Measurements from ENCODE around the gene ADAMTSL1.

DNA sequence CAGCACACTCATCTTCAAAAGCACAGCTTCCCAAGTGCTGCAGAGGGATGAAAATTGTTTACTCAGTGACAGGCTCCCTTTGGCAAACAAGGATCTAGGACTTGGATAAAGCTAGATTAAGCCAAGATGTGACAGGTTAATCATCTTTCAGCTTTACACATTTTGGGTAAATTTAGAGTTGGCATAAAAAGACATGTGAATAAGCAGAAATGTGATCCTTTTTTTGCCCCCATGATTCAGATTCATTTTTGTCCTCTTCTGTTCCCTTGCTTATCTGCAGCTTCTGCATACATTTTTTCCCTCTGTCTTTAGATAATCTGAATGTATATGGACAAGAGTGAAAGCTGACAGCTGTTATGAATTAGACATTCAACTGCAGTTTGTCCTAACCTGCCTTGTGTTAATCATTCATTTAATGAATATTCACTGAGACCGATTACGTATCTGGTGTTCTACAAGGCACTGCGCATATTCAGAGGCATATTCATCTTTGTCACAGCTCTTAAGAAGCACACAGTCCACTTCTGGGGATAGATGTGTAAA is 19.6 kb downstream of the ADAMTSL1 start:
- TF ChIP-seq, protein P1, sequence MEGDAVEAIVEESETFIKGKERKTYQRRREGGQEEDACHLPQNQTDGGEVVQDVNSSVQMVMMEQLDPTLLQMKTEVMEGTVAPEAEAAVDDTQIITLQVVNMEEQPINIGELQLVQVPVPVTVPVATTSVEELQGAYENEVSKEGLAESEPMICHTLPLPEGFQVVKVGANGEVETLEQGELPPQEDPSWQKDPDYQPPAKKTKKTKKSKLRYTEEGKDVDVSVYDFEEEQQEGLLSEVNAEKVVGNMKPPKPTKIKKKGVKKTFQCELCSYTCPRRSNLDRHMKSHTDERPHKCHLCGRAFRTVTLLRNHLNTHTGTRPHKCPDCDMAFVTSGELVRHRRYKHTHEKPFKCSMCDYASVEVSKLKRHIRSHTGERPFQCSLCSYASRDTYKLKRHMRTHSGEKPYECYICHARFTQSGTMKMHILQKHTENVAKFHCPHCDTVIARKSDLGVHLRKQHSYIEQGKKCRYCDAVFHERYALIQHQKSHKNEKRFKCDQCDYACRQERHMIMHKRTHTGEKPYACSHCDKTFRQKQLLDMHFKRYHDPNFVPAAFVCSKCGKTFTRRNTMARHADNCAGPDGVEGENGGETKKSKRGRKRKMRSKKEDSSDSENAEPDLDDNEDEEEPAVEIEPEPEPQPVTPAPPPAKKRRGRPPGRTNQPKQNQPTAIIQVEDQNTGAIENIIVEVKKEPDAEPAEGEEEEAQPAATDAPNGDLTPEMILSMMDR (IDR thresholded peaks at IDR 0.05; ENCODE audit: low read depth, low read length, missing input control) = no peak
- TF ChIP-seq, protein P2, sequence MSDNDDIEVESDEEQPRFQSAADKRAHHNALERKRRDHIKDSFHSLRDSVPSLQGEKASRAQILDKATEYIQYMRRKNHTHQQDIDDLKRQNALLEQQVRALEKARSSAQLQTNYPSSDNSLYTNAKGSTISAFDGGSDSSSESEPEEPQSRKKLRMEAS (IDR thresholded peaks at IDR 0.05) = no peak
- TF ChIP-seq ZBTB33 (IDR thresholded peaks at IDR 0.05) (no peak), GABPA (IDR thresholded peaks at IDR 0.05 in 1 of 2, conservative IDR thresholded peaks at IDR 0.05 in 1 of 2) (no peak), ATF3 (IDR thresholded peaks at IDR 0.05) (no peak), YY1 (IDR thresholded peaks at IDR 0.05) (no peak), JUND (IDR thresholded peaks at IDR 0.05) (no peak)
